ENCODE data around the gene WFS1. TPM values are rescaled to one million over a fixed set of nuclear protein-coding genes. Genes with fewer than 3 reads are reported as not detected.

The WFS1 gene
- total and polyA plus RNA-seq, 2 of the 13 experiments (the other 11 are each of a cell fraction or from before 2014, with no cell fraction given) = 39.1 to 42.2 TPM

GRCh38 chr4:6268650-6269615 lies 717 bp upstream of the WFS1 start (continued):
- TF ChIP-seq, protein P1, sequence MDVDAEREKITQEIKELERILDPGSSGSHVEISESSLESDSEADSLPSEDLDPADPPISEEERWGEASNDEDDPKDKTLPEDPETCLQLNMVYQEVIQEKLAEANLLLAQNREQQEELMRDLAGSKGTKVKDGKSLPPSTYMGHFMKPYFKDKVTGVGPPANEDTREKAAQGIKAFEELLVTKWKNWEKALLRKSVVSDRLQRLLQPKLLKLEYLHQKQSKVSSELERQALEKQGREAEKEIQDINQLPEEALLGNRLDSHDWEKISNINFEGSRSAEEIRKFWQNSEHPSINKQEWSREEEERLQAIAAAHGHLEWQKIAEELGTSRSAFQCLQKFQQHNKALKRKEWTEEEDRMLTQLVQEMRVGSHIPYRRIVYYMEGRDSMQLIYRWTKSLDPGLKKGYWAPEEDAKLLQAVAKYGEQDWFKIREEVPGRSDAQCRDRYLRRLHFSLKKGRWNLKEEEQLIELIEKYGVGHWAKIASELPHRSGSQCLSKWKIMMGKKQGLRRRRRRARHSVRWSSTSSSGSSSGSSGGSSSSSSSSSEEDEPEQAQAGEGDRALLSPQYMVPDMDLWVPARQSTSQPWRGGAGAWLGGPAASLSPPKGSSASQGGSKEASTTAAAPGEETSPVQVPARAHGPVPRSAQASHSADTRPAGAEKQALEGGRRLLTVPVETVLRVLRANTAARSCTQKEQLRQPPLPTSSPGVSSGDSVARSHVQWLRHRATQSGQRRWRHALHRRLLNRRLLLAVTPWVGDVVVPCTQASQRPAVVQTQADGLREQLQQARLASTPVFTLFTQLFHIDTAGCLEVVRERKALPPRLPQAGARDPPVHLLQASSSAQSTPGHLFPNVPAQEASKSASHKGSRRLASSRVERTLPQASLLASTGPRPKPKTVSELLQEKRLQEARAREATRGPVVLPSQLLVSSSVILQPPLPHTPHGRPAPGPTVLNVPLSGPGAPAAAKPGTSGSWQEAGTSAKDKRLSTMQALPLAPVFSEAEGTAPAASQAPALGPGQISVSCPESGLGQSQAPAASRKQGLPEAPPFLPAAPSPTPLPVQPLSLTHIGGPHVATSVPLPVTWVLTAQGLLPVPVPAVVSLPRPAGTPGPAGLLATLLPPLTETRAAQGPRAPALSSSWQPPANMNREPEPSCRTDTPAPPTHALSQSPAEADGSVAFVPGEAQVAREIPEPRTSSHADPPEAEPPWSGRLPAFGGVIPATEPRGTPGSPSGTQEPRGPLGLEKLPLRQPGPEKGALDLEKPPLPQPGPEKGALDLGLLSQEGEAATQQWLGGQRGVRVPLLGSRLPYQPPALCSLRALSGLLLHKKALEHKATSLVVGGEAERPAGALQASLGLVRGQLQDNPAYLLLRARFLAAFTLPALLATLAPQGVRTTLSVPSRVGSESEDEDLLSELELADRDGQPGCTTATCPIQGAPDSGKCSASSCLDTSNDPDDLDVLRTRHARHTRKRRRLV (CRISPR knock-in tag; IDR thresholded peaks at IDR 0.05) = 0 out of 2 replicates have a peak, but pooled peaks have one; percentile 41
- TF ChIP-seq ZNF577 (CRISPR knock-in tag; IDR thresholded peaks at IDR 0.05; ENCODE audit: borderline replicate concordance, low read depth) (no peak), HOXA3 (CRISPR knock-in tag; IDR thresholded peaks at IDR 0.05) (no peak), CHD4 (IDR thresholded peaks at IDR 0.05; ENCODE audit: borderline replicate concordance, low read length) (no peak), NKX3-1 (CRISPR knock-in tag; IDR thresholded peaks at IDR 0.05) (no peak), NCOA2 (CRISPR knock-in tag; IDR thresholded peaks at IDR 0.05) (no peak), ZNF629 (CRISPR knock-in tag; conservative IDR thresholded peaks at IDR 0.05) (0 out of 2 replicates have a peak, but pooled peaks have one; percentile 45), GATAD1 (CRISPR knock-in tag; IDR thresholded peaks at IDR 0.05) (no peak), MXD4 (CRISPR knock-in tag; IDR thresholded peaks at IDR 0.05) (0 out of 2 replicates have a peak, but pooled peaks have one; percentile 6), ZNF501 (CRISPR knock-in tag; IDR thresholded peaks at IDR 0.05) (peak; percentile 75; the same call in 1 of the 2 replicates), ZNF850 (CRISPR knock-in tag; conservative IDR thresholded peaks at IDR 0.05) (0 out of 2 replicates have a peak, but pooled peaks have one; percentile 44), RFXAP (CRISPR knock-in tag; IDR thresholded peaks at IDR 0.05; ENCODE audit: borderline replicate concordance) (peak; percentile 4; the same call in 1 of the 2 replicates), HMGXB4 (CRISPR knock-in tag; IDR thresholded peaks at IDR 0.05; ENCODE audit: borderline replicate concordance in 1 of 2, low read depth in 1 of 2) (0 out of 4 replicates have a peak, but pooled peaks of 1 of the 2 experiments have one; percentile 25)
